Stimulated activated CD4-positive, alpha-beta T cell treated with anti-CD3 and anti-CD28 coated beads, Interleukin-15, amount 100 ng/mL, for 48 hours (primary cell): Measurements from ENCODE around the gene AP4B1.
A peak's percentile ranks its signal among the peaks of the same experiment; 100 is the strongest.

ENCODE experiments used
- DNase-seq, 2 donors: peaks; one replicate each; pipeline ENCODE4 v3.0.0-alpha.2; 2020; ENCODE audit warnings: low read depth in 2 of 2

Gene AP4B1

DNA sequence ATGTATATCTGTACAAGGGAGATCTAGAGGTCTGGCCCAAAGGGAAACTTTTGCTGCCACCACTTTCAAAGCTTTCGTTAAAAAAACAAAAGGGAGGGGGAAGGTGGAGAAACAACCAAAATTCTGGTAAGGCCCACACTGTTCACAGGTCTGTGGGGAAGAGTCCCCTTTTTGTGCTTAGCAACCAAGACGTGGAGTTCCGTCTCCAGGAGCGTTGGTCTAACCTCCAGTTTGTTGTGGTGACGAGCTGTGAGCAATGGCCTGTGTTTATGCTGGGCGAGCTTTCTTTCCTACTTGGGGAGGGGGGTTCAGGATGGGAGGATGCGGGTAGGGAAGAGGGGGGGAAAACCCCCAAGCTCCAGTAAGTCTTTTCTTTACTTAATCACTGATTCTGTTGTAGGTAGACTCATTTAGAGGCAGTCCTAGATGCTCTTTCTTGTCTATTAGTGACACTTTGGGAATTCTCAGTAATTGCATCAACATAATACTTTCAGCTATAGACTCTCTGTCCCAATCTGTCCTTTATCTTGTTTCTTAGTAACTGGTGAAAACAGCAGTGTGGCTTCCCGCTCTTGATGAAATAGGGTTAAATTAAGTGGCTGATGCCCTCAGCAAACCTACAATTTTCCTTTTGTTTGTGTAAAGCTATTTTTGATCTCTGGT lies 26.0 kb upstream of the AP4B1 start:
- peak; percentile 52 to 55 for DNase-seq

DNA sequence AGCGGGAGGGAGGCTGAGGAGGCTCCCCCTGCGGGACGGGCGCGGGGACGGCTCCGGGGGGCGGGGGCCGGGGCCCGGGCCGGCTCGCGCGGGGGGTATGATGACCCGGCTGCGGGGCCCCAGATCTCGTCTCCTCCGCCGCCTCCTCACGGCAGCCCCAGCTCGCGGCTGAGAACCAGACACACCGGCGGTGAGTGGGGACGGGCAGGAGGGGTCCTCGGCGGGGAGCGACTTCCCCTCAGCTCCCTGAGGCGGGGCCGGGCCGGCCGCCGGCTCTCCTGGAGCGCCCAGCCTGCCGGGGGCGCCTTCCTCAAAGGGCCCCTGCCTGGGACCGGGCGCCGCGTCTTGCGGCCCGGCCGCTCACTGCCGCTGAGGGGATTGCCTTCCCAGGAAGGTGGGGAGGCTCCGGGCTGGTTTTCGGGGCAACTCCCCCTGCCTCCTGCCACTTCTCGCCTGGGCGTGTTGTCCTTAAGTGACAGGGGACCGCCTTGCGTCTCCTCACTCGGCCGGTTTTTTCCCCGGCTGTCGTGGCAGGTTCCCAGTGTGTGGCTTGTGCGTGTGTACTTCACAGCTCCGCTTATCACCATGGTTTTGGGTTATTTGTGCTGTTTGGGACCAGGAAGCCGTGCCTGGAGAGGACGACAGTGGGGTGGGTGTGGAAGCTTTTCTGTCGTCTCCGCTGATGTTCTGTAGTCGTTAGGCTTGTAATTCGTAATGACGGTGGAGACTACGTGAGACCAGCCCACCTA lies 25.3 kb upstream of the AP4B1 start:
- peak; percentile 33 to 45 for DNase-seq

DNA sequence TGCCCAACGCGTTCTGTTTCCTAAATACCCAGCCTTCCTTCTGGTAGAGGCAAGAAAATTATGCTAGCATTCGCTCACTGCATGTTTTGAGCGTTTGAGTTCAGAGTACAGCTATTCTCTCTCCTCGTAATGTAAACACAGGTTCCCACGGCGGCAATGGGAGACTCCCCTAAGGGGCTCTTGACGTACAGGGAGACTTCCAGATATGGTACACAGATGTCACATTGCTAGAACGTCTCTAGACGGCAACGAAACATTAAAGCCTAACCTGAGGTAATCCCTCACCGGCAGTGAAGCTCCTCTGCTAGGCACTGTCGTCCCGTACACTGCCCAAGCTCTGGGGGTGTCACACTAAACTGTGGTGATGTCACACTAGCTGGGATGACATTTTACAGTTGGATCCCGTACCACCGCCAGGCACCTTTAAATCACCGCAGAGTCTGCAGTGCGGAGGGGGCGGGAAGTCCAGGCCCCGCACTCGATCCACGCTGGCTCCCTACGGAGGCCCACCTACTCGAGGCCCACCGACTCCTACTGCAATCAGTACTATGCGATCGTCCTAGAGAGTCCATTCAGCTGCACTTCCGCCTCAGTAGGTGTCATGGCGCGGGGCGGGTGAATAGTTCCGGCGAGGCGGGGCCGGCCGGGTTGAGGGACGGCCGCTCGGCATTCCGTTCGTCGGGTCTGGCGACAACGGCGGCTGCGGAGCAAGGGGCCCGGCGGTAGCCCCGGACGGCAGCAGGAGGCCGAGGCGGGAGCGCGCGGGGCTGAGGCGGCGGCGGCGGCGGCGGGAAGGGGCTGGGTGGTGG lies 24.5 kb upstream of the AP4B1 start, which contains the start of gene HIPK1:
Gene HIPK1, plus strand, starts transcription at position 384 of the 809 bp plus-strand sequence.
- DNase-seq: peak; percentile 82 to 91

- DNase-seq: no peak
Observed at GRCh38 chr1:113928187-113928930, 23.8 kb upstream of the AP4B1 start.

DNA sequence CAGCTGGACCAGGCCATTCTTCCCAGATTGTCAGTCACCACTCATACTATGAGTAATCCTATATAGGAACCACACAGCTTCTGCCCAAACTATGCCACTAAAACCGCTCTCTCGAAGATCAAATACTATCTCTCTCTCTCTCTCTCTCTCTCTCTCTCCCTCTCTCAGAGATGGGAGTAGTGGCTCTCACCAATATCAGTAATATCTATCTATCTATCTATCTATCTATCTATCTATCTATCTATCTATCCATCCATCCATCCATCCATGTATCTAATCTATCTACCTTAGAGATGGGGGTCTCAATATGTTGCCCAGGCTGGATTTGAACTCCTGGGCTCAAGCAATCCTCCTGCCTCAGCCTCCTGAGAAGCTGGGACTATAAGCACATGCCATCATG lies 19.9 kb upstream of the AP4B1 start:
- no peak for DNase-seq

- DNase-seq: no peak
Observed at GRCh38 chr1:113922957-113923356, 18.4 kb upstream of the AP4B1 start.

- no peak for DNase-seq
Observed at GRCh38 chr1:113918243-113918642, 13.6 kb upstream of the AP4B1 start.

- DNase-seq: no peak
Observed at GRCh38 chr1:113917400-113918082, 12.9 kb upstream of the AP4B1 start.

- DNase-seq: no peak
Observed at GRCh38 chr1:113916974-113917373, 12.4 kb upstream of the AP4B1 start.

DNA sequence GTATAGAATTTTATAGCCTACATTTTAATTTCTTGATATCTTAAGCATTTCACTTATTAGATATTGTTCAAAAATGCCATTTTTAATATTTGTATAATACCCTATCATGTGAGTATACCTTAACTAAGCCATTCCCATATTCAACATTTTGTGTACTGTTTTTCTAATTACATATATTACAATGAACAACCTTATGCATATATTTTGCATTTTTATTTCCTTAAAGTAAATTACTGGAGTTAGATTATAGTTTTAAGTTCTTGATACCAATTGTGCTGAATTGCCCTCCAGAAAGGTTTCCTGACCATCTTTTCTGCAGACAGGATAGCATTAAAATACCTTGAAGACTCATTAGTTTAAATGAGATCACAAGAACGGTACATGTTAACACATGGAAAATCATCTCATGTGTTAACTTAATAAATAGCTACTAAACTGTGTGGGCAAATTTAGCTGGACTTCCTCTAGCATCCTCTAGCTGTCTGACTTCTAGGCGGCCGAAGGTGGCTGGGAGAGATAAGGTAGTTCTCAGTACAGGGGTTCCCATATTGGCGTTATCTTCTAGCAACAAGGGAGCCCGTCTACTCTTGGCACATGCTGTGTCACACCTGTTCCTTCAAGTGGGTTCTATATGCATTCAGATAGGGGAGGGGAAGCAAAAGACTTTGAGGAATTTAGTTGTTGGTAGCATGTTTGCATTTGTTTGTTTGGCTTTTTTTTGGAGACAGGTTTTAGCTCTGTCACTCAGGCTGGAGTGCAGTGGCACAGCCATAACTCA lies 9.5 kb upstream of the AP4B1 start:
- no peak for DNase-seq

DNA sequence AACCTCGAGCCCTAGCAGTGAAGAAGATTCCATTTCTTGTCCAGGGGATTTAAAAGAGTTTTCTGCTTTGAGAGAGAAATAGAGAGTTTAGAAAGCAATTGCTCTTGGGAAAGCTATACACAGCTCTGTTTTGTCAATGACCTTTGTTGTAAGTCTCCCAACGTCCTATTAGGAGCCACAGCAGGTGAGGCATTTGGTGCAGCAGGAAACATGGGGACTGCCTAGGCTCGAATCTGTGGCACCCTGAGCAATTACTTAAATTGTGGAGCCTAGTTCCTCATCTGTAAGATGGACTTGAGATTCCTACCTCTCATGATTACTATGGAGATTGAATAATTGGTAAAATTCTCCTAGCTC lies 8.7 kb upstream of the AP4B1 start:
- DNase-seq: no peak

DNA sequence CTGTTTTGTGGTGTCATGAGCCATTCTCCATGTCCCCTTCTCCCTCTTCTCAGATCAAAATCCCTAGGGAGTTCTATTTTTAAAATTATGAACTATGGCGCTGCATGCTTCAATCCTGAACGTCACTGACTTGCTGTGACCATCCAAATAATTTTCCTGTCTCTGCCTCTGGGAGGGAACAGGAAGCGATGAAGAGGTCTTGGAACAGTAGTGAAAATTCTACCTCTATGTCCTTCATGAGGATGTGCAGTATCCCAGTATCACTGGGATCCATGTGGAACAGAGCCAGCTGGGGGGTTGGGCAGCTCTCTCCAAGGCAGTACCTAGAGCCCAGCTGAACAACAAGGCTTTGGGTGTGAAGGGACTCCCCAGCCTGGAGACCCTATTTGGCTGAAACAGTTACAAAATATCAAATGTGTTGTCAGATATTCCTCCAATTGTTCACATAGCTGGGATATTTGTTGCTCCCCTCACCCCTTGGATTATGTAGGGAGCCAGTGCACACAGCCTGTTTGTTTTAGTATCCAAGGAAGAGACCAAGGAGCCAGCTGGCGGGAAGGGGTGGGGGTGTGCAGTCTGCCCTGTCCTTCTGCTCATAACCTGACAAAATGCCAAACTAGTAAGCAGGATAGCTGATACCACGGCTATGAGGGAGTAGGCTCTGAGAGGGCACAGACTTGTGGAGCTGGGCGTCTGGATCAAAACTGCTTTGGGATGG lies 8.2 kb upstream of the AP4B1 start:
- no peak for DNase-seq

DNA sequence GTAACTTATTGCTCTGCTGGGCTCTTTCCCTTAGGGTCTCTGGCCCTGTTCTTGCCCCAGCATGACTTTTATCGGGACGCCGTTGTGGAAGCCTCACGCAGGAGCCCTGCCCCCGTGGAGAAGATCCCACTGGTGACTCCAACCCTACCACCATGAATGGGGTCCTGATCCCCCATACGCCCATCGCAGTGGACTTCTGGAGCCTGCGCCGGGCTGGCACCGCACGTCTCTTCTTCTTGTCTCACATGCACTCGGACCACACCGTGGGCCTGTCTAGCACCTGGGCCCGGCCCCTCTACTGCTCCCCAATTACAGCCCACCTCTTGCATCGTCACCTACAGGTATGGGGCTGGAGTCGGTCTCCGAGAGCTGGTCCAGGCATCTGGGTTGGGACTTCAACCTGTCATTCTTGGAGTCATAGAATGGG lies 849 bp upstream of the AP4B1 start:
- DNase-seq: peak; percentile 2 to 10

DNA sequence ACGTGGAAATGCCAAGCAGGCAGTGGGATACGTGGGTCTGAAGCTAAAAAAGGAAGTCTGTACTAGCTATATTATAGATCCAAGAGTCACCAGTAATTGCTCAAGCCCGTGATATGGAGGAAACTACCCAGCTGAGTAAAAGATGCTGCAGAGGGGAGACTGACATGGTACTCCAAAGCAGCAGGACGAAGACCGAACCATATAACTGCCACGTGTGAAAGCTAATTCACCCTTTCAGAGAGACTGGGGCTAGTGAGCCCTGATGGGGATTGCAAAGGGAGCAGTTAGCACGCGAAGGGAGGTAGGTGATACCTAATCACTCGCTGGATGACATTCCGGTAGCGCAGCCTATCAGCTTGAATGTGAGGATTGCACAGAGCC lies 316 bp downstream of the AP4B1 start:
- DNase-seq: no peak

DNA sequence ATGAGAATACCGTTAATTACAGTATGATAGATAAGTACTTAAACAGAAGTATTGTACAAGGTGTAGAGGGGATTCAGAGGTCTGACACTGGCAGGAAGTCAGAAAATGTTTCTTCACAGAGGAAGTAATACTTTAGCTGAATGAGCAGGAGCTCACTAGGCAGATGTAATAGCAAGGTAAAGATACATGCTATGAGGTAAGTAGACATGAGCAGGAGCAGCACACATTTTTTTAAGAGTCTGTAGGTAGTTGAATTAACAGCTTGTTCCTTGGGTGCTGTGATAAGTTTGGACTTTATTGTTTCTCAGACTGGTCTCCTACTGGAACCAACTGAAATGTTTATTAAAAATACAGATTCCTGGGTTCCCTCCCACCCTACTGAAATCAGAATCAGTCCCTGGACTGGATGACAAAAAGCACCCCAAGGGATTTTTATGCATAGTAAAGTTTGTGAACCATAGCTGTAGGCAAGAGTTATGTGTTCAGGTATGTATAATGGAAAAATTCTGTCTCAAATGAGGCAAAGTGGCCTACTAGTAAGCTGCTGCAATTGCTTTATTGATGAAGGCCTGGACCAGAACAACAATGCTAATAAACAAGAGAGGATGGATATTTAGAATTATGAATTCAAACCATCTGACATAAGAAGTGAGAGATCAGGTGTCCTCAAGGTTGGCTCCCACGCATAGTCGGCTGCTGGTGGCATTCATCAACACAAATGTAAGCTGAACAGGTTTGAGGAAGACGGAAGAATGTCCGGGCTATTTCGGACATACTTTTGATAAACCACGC lies 902 bp downstream of the AP4B1 start:
- DNase-seq: no peak

GRCh38 chr1:113901191-113901590 lies 3.4 kb downstream of the AP4B1 start:
- DNase-seq: no peak

DNA sequence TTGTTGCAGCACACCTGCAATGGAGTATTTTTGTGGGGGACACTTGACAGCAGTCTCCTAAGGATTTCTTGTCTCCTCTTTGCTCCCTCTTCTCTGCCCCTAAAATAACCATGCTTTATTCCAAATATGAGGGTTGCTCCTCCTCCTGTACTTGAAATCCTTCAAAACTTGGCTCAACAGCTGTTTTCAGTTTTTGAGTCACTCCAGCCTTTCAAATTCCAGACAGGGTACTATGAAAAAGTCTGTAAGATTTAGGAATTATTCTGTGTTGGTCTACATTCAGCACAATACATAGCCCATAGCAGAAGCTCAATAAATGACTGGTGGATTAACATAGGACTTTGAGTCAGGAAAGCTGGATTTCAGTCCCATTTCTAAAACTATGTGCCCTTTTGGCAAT lies 5.5 kb downstream of the AP4B1 start:
- DNase-seq: no peak

- no peak for DNase-seq
Observed at GRCh38 chr1:113898241-113898814, 6.3 kb downstream of the AP4B1 start.

- no peak for DNase-seq
Observed at GRCh38 chr1:113895961-113896360, 8.6 kb downstream of the AP4B1 start.
